NCI-H748 treated with DMSO at 0.1 percent for 48 hours (cell line): Measurements from ENCODE around the gene HIC2.
"Not testable (repeated sequence)": the region's sequence is repeated elsewhere in the genome, so short reads cannot be mapped to it uniquely, and the experiment has no call there.

Source experiments
- DNase-seq: peaks from one replicate; lab custom pipeline; 2025; lab: John Stamatoyannopoulos, UW

The HIC2 gene

DNA sequence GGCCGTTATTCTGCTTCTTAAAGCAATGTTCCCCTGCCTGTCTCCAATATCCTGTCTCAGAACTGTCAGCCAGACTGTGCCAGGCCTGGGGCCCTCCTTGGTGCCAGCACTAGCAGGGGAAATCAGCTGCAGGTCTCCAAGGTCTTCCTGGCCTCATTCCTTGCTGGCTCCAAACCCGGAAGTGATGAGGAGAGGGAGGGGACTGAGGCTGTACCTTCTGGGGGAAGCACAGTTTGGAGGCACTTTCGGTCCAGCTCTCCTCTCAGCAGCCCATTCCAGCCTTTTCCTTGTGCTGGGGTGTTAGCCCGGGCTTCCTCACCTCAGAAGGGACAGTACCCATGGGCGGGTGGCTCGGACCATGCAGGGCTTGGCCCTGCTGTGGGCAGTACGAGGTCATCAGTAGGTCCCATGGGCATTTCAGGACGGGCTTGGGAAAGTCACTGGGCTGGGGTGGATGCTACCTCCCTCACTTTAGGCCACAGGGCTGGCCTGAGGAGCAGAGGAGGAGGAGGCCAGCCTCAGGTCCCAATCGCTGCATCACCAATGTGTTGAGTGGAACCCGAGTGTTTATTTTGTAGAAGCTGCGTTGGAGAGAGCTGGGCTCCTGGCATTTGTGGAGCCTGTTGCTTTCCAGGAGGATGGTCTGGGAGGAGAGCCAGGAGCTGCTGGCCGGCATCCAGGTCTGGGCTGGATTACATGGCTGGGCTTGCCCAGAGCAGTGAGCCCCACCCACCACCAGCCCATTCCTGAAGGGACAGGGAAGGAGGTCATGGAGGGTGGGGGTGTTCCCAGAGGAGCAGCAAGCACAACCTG is 19.0 kb downstream of the HIC2 start:
- DNase-seq: not testable (repeated sequence)

DNA sequence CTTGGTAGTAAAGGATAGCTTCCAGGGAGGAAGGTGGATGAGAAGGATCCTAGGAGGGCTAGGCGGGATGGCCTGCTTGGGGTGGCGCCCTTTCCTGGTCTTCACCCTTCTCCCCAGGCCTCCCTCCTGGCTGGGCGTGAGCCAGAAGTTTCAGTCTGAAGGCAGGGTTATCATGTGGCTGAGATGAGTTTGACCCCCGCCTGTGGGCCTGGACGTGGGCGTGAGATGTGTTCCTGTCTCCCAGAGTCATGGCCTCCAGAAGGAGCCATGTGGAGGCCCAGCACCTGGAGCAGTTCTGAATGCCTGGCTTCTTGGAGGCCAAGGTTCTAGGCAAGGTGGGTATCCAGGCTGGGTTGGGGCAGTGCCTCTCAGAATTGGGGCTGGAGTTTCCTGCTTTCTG is 20.8 kb downstream of the HIC2 start:
- DNase-seq: not testable (repeated sequence)

DNA sequence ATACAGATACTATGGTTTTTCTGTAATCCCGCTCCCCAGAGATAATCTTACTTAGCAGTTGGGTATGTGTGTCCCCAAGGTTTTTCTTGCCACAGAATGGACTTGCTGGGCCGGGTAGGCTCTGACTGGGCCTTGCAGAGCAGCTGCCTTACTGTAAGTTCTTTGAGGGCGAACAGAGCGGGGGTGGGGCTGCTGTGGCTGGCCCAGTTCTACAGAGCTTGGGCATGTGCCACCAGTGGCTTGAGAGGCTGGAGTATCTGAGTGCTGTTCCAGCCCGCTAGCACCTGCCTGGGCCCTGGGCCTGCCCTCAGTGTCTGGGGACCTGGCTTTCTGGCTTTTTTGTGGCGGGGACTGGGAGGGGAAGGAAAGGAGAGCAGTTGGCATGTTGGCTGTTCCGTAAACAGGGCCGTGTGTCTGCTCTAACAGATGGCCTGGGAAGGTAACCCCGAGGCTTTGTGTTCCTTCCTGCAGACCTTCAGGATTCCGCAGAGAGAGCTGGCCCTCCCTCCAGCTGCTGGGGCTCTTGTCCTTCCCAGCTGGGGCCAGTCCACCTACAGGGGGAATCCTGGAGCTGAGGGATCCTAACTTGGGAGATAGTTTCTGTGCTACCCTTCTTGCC is 23.0 kb downstream of the HIC2 start:
- DNase-seq: not testable (repeated sequence)

DNA sequence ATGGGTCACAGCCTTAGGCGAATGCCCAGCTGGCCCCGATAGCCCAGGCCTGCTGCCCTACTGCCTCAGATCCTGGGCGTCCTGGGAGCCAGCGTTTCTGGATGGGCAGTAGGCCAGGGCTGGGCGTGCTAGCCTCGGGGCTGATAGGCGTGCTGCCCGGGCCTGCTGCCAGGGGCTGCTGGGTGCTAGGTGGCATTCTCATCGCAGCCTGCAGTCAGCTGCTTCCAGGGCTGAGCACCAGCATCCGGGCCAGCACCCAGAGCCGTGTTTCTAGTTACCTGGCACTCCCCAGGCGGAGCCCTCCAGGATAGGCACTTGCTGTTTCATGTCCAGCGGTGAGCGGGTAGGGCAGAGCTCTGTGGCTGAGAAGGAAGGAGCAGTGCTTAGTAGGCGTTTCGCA is 23.5 kb downstream of the HIC2 start:
- DNase-seq: not testable (repeated sequence)

DNA sequence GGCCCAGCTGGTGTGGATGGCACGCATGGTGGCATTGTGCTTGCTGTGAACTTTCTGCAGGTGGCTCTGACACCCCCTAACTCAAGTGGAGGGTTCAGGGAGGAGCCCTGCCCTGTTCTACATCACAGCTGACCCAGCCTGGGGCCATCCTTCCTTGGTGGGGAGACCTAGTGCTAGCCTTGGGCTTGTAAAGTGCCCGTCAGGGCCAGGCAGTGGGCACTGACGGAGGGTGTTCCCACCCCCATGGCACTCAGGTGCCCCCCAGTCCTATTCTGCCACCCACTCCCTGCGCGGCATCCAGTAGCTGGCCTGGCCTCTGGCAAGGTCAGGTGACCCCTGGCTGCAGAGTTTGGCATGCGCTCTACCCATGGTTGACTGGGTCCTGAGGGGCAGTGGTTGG is 24.0 kb downstream of the HIC2 start:
- DNase-seq: not testable (repeated sequence)

DNA sequence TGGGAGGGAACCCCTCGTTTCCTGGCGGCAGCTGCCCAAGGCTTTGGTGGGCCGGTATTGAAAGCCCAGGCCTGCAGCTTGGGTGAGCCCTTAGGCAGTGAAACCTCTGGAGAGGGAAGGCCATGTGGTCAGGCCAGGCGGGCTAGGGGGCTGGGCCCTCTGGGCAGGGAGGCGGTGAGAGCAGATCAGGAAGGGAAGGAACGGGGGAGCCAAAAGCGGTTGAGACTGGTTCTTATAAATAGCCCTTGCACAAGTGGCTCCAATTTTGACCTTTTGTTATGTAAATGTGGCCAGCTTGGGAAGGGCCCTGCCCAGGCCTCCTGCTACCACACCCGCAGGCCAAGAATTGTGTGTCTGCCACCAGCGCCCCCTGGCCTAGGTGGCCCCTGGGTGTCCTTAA is 25.0 kb downstream of the HIC2 start:
- not testable (repeated sequence) for DNase-seq

DNA sequence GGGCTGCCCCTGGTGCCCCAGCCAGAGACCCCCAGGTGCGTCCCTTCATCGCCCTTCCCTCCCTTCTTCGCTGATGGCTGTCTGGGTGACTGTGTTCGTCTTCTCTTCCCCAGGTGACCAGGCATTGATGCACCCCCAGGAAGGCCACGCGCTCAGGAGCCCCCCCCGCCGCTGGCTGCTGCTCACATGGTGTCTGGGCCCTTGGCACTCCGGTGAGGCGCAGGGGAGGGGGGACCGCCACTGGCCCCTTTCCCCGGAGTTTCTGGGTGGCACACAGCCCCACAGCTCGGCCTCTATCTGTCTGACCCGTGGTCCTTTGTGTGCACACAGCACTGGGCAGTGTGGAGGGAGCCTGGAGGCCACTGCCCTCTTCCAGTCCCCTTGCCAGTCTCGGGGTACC is 25.5 kb downstream of the HIC2 start:
- DNase-seq: not testable (repeated sequence)

DNA sequence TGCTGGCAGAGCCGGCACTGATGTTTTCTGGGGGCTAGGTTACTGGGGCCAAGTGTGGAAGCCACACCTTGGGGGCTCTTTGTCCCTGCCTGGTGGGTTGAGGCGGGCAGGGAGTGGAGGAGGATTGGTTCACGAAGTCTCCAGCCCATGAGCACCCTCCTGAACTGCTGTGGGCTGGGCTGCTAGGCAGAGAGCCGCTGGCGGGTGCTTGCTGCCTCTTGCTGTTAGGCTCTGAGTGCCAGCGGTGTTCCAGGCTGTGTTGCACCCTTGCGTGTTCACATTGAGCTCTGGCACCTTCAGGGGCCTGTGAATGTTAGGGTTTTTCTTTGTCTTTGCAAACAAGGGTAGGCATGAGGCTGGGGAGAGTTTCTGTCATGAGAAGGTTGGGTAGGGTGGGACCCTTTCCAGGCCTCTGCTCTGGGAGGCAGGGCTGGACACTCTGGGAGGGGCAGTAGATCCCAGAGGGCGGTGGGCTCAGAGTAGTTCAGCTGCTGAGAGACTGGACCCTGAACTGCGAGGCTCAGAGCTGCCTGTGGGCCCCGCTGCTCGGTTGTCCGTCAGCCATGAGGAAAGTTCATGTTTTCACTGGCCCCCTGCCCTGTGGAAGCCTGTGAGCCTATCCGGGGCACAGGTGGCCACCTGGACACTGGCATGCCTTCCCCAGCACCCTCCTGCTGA is 26.0 kb downstream of the HIC2 start:
- no peak for DNase-seq

DNA sequence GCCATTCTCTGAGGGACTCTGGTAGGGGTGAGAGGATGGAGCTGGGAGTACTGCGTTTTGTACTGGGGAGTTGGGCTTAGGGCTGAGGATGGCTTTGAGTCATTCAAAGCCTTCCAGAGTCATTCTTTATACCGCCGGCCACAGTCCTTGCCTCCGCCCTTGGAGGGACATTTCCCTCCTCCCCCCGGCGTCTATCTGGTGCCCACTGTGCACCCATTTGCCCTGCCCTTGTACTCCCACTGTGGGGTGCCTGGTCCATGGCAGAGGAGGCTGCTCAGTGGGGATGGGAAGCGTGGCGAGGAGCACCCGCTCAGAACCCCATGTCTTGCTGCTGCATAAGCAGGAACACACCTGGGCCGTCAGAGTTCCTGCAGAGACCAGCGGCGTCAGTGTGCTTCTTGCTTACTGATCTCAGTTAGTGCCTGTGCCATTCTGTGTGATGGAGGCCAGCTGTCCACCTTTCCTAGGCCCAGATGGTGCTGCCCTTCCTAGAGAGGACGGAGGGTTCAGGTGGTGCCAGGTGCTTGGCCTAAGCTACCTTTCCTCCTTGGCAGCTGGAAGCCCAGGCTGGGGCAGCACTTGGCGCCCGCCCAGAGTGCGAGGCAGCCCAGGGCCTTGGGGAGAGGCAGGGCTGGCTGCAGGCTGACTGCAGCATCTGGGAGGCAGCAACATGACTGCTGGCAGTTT is 26.7 kb downstream of the HIC2 start:
- no peak for DNase-seq

DNA sequence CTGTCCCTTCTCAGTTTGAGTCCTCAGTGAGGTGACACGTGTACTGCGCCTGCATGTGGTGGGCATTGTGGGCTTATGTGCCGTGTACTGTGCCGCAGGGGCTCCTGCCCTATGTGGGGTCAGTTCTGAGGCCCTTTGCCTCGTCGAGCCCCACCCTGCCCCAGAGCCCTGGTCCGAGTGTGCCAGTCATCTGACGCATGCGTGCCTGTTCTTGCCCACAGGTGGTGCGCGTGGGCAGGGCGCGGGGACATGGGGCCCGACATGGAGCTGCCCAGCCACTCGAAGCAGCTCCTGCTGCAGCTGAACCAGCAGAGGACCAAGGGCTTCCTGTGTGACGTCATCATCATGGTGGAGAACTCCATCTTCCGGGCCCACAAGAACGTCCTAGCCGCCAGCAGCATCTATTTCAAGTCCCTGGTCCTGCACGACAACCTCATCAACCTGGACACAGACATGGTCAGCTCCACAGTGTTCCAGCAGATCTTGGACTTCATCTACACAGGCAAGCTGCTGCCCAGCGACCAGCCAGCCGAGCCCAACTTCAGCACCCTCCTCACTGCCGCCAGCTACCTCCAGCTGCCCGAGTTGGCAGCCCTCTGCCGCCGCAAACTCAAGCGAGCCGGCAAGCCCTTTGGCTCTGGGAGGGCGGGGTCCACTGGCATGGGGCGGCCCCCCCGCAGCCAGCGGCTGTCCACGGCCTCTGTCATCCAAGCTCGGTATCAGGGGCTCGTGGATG is 27.7 kb downstream of the HIC2 start:
- no peak for DNase-seq

DNA sequence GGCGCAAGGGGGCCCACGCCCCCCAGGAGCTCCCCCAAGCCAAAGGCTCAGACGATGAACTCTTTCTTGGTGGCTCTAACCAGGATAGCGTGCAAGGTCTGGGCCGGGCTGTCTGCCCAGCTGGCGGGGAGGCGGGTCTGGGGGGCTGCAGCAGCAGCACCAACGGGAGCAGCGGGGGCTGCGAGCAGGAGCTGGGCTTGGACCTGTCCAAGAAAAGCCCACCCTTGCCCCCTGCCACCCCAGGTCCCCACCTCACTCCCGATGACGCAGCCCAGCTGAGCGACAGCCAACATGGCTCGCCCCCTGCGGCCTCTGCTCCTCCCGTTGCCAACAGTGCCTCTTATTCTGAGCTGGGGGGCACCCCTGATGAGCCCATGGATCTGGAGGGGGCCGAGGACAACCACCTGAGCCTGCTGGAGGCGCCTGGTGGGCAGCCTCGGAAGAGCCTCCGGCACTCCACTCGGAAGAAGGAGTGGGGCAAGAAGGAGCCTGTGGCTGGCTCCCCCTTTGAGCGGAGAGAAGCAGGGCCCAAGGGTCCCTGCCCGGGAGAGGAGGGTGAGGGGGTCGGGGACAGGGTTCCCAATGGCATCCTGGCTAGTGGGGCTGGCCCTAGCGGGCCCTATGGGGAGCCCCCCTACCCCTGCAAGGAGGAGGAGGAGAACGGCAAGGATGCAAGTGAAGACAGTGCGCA is 28.4 kb downstream of the HIC2 start:
- no peak for DNase-seq

DNA sequence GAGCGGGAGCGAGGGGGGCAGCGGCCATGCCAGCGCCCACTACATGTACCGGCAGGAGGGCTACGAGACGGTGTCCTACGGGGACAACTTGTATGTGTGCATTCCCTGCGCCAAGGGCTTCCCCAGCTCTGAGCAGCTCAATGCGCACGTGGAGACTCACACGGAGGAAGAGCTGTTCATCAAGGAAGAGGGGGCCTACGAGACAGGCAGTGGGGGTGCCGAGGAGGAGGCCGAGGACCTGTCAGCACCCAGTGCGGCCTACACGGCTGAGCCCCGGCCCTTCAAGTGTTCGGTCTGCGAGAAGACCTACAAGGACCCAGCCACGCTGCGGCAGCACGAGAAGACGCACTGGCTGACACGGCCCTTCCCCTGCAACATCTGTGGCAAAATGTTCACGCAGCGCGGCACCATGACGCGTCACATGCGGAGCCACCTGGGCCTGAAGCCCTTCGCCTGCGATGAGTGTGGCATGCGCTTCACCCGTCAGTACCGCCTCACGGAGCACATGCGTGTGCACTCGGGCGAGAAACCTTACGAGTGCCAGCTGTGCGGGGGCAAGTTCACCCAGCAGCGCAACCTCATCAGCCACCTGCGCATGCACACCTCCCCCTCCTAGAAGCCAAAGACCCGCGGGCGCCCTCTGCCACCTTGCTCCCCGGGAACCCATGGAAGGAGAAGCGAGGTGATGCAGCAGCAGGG is 29.1 kb downstream of the HIC2 start:
- DNase-seq: no peak

DNA sequence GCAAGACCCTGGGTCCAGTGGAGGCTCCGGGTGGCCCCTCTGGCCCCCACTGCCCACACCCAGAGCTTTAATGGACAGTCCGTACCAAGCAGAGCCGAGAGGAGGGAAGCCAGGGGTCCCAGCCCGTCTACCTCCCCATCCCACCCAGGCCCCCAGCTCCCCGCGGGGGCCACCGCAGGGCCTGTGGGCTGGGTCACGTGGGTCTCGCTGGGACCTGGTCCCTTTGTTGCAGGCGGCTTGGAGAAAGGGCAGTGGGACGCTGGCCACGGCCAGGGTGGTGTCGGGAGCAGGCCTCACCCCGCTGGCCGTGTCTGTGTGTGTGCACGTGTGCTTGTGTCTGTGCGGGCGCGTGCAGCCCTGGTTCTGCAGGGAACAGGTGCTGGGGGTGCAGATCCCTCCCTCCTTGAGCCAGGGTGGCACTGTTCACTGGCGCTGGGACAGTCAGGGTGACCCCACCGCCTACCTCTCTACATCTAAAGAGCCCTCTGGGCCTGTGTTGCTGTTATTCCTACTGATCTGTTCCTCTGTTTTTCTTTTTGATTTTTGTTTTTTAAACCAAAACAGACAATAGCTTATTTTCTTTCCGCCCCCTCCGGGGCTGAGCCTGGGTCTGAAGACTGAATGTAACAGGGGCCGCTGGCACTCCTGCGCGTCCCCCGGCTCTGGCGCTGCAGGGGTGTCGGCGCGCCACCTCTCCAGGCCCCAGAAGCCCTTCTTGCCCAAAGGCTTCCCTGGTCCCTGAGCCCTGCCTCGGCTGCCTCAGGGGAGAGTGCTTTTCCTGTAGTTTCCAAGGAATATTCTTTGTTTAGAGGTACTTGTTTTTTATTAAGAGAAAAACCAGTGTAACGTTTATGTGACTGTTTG is 29.9 kb downstream of the HIC2 start:
- no peak for DNase-seq

DNA sequence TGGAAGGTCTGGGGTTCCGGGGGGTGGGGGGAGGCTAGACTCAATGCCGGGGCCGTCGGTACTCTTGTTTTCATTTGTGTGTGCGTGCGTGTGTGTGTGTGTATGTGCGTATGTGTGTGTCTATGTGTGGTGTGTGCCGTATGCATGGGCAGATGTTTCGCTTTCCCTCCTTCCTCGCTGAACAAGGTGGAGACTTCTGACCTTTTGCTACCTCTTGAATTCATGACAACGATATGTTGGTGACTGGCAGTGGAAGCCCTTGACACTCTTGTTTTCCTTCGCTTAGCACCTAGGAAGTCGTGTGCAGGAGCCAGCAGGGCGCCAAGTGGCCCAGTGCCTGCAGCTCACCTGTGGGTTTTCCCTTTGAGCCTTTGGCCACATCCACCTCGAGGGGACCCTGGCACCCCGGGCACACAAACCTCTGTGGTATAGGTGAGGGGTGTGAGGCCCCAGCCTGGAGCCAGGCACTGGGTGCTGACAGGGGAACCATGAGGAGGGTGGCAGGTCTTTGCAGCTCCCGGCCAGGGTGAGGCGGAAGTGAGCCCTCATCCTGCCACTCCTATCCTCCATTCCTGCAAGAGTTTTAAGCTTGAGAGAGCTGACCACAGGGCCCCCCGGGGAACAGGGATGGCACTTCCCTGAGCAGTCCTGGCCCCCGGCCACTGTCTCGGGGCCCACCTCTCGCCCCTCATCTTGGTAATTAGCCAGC is 30.7 kb downstream of the HIC2 start:
- no peak for DNase-seq

DNA sequence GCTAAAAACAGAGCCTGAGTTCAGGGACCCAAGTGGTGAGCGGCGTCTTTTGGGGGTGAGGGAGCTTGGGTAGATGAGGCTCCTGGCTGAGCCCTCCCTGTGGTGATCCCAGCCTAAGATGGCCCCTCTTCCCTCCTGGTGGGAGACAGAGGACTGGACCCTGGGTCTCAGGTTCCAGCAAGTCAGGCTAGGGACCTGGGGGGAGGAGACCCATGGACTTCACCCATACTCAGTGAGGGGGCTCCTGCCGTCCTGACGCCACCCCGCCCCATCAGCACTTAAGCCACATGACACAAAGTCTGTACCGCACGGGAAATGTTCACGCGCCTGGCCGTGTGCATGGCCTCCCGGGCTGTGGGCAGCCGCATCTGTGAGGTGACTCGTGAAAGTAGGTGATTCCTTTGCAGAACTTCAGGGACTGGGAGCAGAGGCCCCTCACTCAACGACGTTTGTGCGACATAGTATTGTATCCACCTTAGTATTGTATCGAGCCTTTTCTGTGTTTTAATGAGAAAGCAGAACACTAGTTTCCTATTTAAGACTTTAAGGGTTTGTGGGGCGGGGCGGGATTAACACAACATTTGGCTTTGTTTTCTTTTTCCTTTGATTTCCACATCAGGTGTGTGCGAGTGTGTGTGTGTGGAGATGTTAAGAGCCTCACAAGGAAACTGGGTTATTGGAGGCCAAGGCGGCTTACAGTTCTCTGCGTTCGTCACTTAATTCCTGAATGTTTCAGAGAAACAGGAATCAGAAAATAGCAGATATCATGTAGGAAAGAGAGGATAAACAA is 31.7 kb downstream of the HIC2 start:
- DNase-seq: no peak

DNA sequence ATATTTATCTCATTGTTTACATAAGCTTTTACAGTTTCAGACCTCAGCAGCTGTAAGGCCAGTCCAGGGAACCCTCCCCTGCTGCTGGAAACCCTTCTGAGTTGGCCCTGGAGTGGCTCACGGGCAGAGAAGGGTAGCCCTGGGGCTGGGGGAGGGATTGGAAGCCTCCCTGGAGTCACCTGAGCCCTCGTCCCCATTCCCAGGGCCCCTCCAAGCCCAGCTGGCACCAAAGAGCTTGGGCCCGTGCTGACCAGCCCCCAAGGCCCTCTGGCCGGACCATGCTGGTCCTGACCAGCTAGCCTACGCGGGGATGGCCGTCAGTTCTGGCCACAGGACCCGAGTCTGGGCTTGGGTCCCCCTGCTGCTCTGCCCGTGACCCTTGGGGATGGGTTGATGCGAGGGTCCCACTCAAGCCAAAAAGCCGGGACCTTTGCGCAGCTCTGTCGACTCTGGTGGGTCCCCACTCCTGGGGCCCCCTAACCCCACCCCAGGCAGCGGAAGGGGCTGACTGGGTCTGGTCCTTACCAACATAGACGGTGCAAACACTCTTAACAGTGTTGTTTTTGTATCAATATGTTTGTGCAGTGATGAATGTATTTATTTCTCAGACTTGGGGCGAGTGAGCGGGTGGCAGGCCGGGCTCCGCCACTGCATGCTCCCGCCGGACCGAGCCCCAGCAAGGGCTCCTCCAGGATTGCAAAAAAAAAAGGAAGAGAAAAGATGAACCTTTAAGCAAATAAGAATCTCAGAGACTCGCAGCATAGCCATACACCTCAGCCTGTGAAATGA is 32.6 kb downstream of the HIC2 start:
- DNase-seq: no peak

DNA sequence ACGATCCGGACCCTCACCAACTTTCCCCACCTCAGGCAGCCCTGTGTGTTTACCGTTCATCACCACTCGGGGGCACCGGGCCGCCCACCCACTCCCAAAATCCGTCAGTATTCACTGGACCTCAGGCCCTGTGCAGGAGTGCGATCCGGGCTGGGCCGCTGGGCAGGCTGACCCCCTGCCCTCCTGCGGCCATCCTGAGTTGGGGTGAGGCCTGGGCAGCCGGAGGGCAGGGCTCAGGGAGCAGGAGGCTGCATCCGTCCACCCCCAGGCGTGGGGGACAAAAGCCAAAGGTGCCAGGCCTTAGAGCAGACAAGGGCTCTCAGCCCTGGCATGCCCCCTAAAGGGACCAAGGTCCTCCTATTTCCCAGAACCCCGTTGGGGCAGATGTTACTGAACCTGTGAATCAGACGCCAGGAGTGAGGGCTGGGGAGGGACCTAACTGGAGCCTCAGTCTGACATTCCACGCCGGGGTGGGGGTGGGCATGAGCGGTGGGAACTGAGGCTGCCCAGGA is 33.2 kb downstream of the HIC2 start:
- DNase-seq: no peak
